ENCODE data around the gene FASTK. TPM values are rescaled to one million over a fixed set of nuclear protein-coding genes. Genes with fewer than 3 reads are reported as not detected.

FASTK gene
- total RNA-seq, 1 donor from 2014 or later: 56.1 TPM

Other genes starting within 250 kb of the FASTK start
- not detected in 2 replicates for gene AOC1, start 228.3 kb downstream of the FASTK start, total RNA-seq
- gene KCNH2, start 102.5 kb downstream of the FASTK start, total RNA-seq: 4.5 and 4.6 TPM in 2 replicates
- gene NOS3, start 89.8 kb downstream of the FASTK start, total RNA-seq: 1.8 and 2.0 TPM in 2 replicates
- gene ATG9B, start 56.3 kb downstream of the FASTK start, total RNA-seq: 1.8 and 2.2 TPM in 2 replicates
- 52.2 and 53.3 TPM in 2 replicates for gene ABCB8, start 52.4 kb downstream of the FASTK start, total RNA-seq
- gene ASIC3, start 32.3 kb downstream of the FASTK start, total RNA-seq: 3.9 and 5.9 TPM in 2 replicates
- 47.9 and 55.1 TPM in 2 replicates for gene CDK5, start 22.9 kb downstream of the FASTK start, total RNA-seq
- 302 and 351 TPM in 2 replicates for gene SLC4A2, start 21.2 kb downstream of the FASTK start, total RNA-seq
- 42.9 and 44.9 TPM in 2 replicates for gene TMUB1, start 2.7 kb upstream of the FASTK start, total RNA-seq
- gene AGAP3, start 5.7 kb upstream of the FASTK start, total RNA-seq: 123 and 156 TPM in 2 replicates
- gene GBX1, start 86.9 kb upstream of the FASTK start, total RNA-seq: not detected in 2 replicates
- gene ASB10, start 106.4 kb upstream of the FASTK start, total RNA-seq: not detected in 2 replicates
- not detected in 2 replicates for gene H2BK1, start 129.7 kb upstream of the FASTK start, total RNA-seq
- 53.2 and 54.3 TPM in 2 replicates for gene ABCF2, start 146.4 kb upstream of the FASTK start, total RNA-seq
- gene CHPF2, start 151.7 kb upstream of the FASTK start, total RNA-seq: 84.7 and 101 TPM in 2 replicates
- gene SMARCD3, start 167.9 kb upstream of the FASTK start, total RNA-seq: 47.7 and 50.0 TPM in 2 replicates

All from astrocyte (in vitro differentiated cells and primary cell).